Lung (tissue), 16 donors: Measurements from ENCODE around the gene B4GALT5. TPM values are rescaled to one million over a fixed set of nuclear protein-coding genes. Genes with fewer than 3 reads are reported as not detected.
"Not testable (repeated sequence)": the region's sequence is repeated elsewhere in the genome, so short reads cannot be mapped to it uniquely, and the experiment has no call there.

ENCODE experiments used
- ATAC-seq: fragments of 200-7000 bp; cut with Tn5 transposase; one replicate; pipeline ENCODE4 v1.9.1; 2020; ENCODE audit warnings: moderate number of reproducible peaks; ENCODE audit not compliant: insufficient read depth, low FRiP score
- DNase-seq, 3 donors: peaks; one replicate each; pipeline ENCODE4 v3.0.0-alpha.2; 2013 to 2017
- H3K27ac ChIP-seq, 2 donors: one replicate each; pipeline ENCODE4 v1.5.1; 2013; ENCODE audit warnings: mild to moderate bottlenecking in 2 of 2, moderate library complexity in 2 of 2, control low read depth in 1 of 2, inconsistent platforms in 1 of 2, low read depth in 1 of 2, low read length in 1 of 2
- H3K27me3 ChIP-seq, 3 donors: one replicate each; pipeline ENCODE4 v1.5.1; 2013; ENCODE audit warnings: low read length in 2 of 3; ENCODE audit not compliant: control insufficient read depth in 3 of 3, insufficient read depth in 3 of 3
- H3K36me3 ChIP-seq, 4 donors: one replicate each; pipeline ENCODE4 v1.5.1; 2013; ENCODE audit warnings: low read length in 4 of 4, mild to moderate bottlenecking in 1 of 4, moderate library complexity in 1 of 4; ENCODE audit not compliant: control insufficient read depth in 4 of 4, insufficient read depth in 4 of 4
- H3K4me1 ChIP-seq, 5 donors: one replicate each; pipeline ENCODE4 v1.5.1; 2013; ENCODE audit warnings: low read length in 5 of 5, mild to moderate bottlenecking in 2 of 5, moderate library complexity in 1 of 5; ENCODE audit not compliant: control insufficient read depth in 5 of 5, insufficient read depth in 5 of 5
- H3K4me3 ChIP-seq: one replicate; pipeline ENCODE4 v1.5.1; 2013; ENCODE audit warnings: mild to moderate bottlenecking, control low read depth, moderate library complexity
- H3K9ac ChIP-seq, 2 donors: one replicate each; pipeline ENCODE4 v1.5.1; 2013; ENCODE audit warnings: low read length in 2 of 2, control low read depth in 1 of 2; ENCODE audit not compliant: insufficient read depth in 1 of 2
- H3K9me3 ChIP-seq, 4 donors: one replicate each; pipeline ENCODE4 v1.5.1; 2013; ENCODE audit warnings: low read length in 3 of 4, mild to moderate bottlenecking in 1 of 4, moderate library complexity in 1 of 4; ENCODE audit not compliant: control insufficient read depth in 4 of 4, insufficient read depth in 3 of 4
- WGBS, 2 donors: extraction: QIAGEN DNeasy Blood & Tissue Kit; methylation state at CpG; one replicate each; pipeline ENCODE4 v1.1.7; 2013; 5-methylcytosine and 5-hydroxymethylcytosine counted together
- long read RNA-seq, 5 donors: transcript quantifications; one replicate each; lab custom pipeline, GENCODE V29; 2026
- polyA plus RNA-seq, 2 donors: library from polyadenylated mRNA; stranded (reverse); fragments of 200-250 nt; gene quantifications; one replicate each; pipeline ENCODE4 v1.2.1, GENCODE V29; 2013
- total RNA-seq, 2 donors: library from RNA; depleted of rRNA in 1 of 2; stranded (reverse); fragments of >200 nt in 1 of 2; gene quantifications; one replicate each; pipeline ENCODE4 v1.2.1, GENCODE V29; 2014 to 2021
- TF ChIP-seq, protein P1 (sequence below): IDR thresholded peaks from 2 replicates; pipeline ENCODE4 v1.5.1; 2012; ENCODE audit warnings: mild to moderate bottlenecking; ENCODE audit errors: control extremely low read depth, extremely low read depth
- donor health status: control.
- donor health status: control.
- donor health status: Bipolar disorder and iron deficiency.
- donor health status: healthy.
- donor health status: DM: yes; HTN: yes; CAD: no.

B4GALT5 gene
- total RNA-seq (10 to 100 TPM; 40.1 to 43.7 TPM), polyA plus RNA-seq (10 to 100 TPM; 13.9 to 56.7 TPM)
- long read RNA-seq, donor 1, full-length matches to known transcripts = 12 of 12 reads
- long read RNA-seq, donor 1, partial matches to known transcripts = 0 of 12 reads
- long read RNA-seq, donor 1, other reads (novel, unspliced or antisense) = 0 of 12 reads
- long read RNA-seq, donor 2, full-length matches to known transcripts = 2 of 2 reads
- long read RNA-seq, donor 2, partial matches to known transcripts = 0 of 2 reads
- long read RNA-seq, donor 2, other reads (novel, unspliced or antisense) = 0 of 2 reads
- long read RNA-seq, donor 3, full-length matches to known transcripts = 7 of 7 reads
- long read RNA-seq, donor 3, partial matches to known transcripts = 0 of 7 reads
- long read RNA-seq, donor 3, other reads (novel, unspliced or antisense) = 0 of 7 reads
- long read RNA-seq, donor 4, full-length matches to known transcripts = 2 of 2 reads
- long read RNA-seq, donor 4, partial matches to known transcripts = 0 of 2 reads
- long read RNA-seq, donor 4, other reads (novel, unspliced or antisense) = 0 of 2 reads
- long read RNA-seq, donor 5, full-length matches to known transcripts = 6 of 14 reads
- long read RNA-seq, donor 5, partial matches to known transcripts = 8 of 14 reads
- long read RNA-seq, donor 5, other reads (novel, unspliced or antisense) = 0 of 14 reads

DNA sequence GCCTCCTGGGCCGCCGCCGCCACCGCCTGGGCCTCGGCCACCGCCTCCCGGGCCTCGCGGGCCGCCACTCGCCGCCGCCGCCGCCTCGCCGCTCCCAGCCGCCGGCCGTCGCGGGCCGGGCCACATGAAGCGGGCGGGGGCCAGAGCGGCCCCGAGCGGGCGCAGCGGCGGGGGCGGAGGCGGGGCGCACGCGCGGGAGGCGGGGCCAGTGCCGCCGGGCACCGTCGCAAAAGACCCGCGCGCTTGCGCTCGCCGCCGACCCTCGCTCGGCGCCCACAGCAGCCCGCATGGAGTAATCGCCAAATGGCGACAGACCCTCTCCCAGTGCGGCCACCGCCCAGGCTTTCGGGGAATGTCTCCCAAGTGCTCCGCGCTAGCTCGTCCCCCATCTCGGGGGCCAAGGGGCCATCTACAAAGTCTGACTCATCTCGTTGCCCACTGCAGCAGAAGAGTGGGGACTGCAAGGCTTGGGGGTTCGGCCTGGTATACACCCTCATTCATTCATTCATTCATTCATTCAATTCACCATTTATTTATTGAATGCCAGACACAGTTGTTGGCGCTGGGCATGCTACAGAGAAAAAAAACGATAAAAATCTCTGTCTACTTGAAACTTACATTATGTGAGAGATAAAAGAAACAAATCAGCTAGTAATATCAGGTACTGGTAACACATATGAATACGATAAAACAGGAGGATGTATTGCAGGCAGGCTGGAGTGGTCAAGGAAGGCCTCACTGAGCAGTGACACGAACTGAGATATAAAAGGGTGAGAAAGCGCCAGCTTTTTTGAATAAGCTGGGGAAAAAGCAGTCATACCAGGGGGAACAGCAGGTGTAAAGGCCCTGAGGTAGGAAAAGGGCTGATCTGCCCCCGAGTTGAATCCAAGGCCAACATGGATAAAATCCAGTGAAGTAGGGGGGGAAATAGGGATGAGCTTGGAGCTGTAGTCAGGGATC lies at the start of gene B4GALT5:
Gene B4GALT5, minus strand, starts transcription at position 126 of the 960 bp plus-strand sequence. CDS start 188 bp downstream, outside the sequence.
- H3K4me1 ChIP-seq = peaks cover 3 to 17% (median 6%) of the 10 kb centered on the region in 5 donors
- ATAC-seq (peak; percentile 78), DNase-seq (peak; percentile 94 to 96 (median 94))
- WGBS, 2 donors = 3 to 11% methylated on average over 25 to 70 of the region's 70 CpGs
- peak within 1 kb of the TSS; percentile 66 to 75 for H3K9ac ChIP-seq
- H3K27me3 ChIP-seq = no peaks in the 10 kb centered on the region
- H3K27ac ChIP-seq = peak within 1 kb of the TSS; percentile 93 to 97
- H3K9me3 ChIP-seq = no peaks in the 10 kb centered on the region
- peaks cover 0 to 2% (median 0%) of the 10 kb centered on the region in 4 donors for H3K36me3 ChIP-seq
- TF ChIP-seq, protein P1, sequence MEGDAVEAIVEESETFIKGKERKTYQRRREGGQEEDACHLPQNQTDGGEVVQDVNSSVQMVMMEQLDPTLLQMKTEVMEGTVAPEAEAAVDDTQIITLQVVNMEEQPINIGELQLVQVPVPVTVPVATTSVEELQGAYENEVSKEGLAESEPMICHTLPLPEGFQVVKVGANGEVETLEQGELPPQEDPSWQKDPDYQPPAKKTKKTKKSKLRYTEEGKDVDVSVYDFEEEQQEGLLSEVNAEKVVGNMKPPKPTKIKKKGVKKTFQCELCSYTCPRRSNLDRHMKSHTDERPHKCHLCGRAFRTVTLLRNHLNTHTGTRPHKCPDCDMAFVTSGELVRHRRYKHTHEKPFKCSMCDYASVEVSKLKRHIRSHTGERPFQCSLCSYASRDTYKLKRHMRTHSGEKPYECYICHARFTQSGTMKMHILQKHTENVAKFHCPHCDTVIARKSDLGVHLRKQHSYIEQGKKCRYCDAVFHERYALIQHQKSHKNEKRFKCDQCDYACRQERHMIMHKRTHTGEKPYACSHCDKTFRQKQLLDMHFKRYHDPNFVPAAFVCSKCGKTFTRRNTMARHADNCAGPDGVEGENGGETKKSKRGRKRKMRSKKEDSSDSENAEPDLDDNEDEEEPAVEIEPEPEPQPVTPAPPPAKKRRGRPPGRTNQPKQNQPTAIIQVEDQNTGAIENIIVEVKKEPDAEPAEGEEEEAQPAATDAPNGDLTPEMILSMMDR = no peak
- peak within 1 kb of the TSS; percentile 94 for H3K4me3 ChIP-seq

- Histone ChIP-seq H3K36me3 (peaks cover 0 to 1% (median 0%) of the 10 kb centered on the region in 4 donors), H3K4me3 (no peak overlapping the region), H3K9ac (no peak overlapping the region), H3K4me1 (peaks cover 0 to 12% (median 3%) of the 10 kb centered on the region in 5 donors), H3K27me3 (no peaks in the 10 kb centered on the region), H3K9me3 (peaks cover 0 to 3% (median 0%) of the 10 kb centered on the region in 4 donors), H3K27ac (no peak overlapping the region)
- ATAC-seq (no peak), DNase-seq (no peak)
- TF ChIP-seq, protein P1 = no peak
- WGBS, 2 donors = 89 to 91% methylated on average over 12 of the region's 12 CpGs
Observed at GRCh38 chr20:49762940-49763766, 49.5 kb upstream of the B4GALT5 start.

GRCh38 chr20:49761888-49762287 lies 48.2 kb upstream of the B4GALT5 start:
- not testable (repeated sequence) for H3K4me1 ChIP-seq, ATAC-seq, DNase-seq, H3K36me3 ChIP-seq, H3K9me3 ChIP-seq, H3K9ac ChIP-seq, H3K27me3 ChIP-seq, H3K27ac ChIP-seq, H3K4me3 ChIP-seq
- WGBS, 2 donors = 89 to 90% methylated on average over 7 of the region's 7 CpGs
